H1 (cell line): ENCODE data around the gene STXBP5L.

Experiments
- EP300 ChIP-seq, 2 experiments: IDR thresholded peaks; 1 replicate in 1 of 2; 2 replicates in 1 of 2; pipeline ENCODE4 v1.6.1; 2011 to 2012; ENCODE audit warnings: low read depth in 2 of 2, low read length in 2 of 2, mild to moderate bottlenecking in 2 of 2, borderline replicate concordance in 1 of 2, inconsistent platforms in 1 of 2, moderate library complexity in 1 of 2
- JUND ChIP-seq: IDR thresholded peaks from 2 replicates; pipeline ENCODE4 v1.6.1; 2011; ENCODE audit warnings: mild to moderate bottlenecking, improper control_type of control experiment, low read length
- RFX5 ChIP-seq: IDR thresholded peaks from 2 replicates; pipeline ENCODE4 v1.6.1; 2011; ENCODE audit warnings: low read depth, low read length, improper control_type of control experiment, borderline replicate concordance
- SIN3A ChIP-seq, 2 experiments: IDR thresholded peaks in 1 of 2; conservative IDR thresholded peaks in 1 of 2; 2 replicates each; pipeline ENCODE4 v1.6.1; 2011 to 2012; ENCODE audit warnings: low read length in 2 of 2, improper control_type of control experiment in 1 of 2, low read depth in 1 of 2, mild to moderate bottlenecking in 1 of 2
- SP2 ChIP-seq: IDR thresholded peaks from 2 replicates; pipeline ENCODE4 v1.6.1; 2012; ENCODE audit warnings: mild to moderate bottlenecking, low read length, inconsistent platforms
- YY1 ChIP-seq: IDR thresholded peaks from 2 replicates; pipeline ENCODE4 v1.6.1; 2011; ENCODE audit warnings: low read depth, mild to moderate bottlenecking, low read length
- TF ChIP-seq, protein P1 (sequence below), 3 experiments: IDR thresholded peaks; 1 replicate in 2 of 3; 2 replicates in 1 of 3; pipeline versions ENCODE4 v1.5.1 to v1.6.1; 2011; ENCODE audit warnings: low read length in 3 of 3, mild to moderate bottlenecking in 3 of 3, inconsistent platforms in 2 of 3, low read depth in 1 of 3, moderate library complexity in 1 of 3; ENCODE audit not compliant: insufficient read depth in 1 of 3; ENCODE audit errors: control extremely low read depth in 1 of 3
- TF ChIP-seq, protein P2 (sequence below): IDR thresholded peaks from 2 replicates; pipeline ENCODE4 v1.6.1; 2012; ENCODE audit warnings: low read length, inconsistent platforms
- TF ChIP-seq, protein P3 (sequence below): IDR thresholded peaks from 2 replicates; pipeline ENCODE4 v1.6.1; 2012; ENCODE audit warnings: inconsistent platforms

DNA sequence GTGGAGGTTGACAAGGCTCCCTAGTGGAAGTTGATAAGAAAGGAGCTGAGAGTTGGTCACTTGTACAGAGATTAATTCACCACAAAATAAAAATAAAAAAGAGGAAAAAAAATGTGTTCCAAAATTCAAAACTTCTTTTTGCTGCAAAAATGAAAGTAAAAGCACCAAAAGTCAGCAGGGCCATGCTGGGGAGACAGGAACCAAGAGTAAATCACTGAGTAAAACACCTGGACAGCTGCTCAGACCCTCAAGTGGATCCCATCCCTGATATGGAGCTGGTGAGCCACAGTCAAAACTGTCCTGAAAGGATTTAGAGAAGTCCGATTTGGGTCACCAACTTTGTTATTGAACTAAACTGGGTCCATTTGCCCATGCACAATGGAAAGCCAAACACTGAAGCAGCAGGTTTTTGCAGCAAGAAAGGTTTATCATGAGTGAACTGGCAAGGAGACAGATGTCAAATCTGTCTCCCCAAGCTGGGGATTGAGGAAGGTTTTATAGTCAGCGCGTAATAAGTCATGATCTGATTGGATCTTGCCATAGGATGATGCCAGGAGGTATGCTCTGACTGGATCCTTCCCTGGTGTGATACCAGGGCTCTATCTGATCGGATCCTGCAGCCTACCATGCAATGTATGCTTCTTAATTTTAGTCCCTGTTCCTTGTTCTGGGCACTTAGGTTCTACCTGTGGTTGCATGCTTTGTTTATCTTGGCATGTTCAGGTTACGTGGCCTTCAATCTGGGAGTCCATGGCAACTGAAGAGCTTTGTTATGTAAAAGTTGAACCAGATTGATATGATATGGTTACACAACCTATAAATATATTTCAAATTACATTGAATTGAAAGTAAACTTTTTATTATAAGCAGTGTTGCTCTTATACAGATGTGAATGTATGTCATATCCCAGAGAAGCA is 324.6 kb downstream of the STXBP5L start:
- TF ChIP-seq SP2 = no peak
- TF ChIP-seq, protein P1, sequence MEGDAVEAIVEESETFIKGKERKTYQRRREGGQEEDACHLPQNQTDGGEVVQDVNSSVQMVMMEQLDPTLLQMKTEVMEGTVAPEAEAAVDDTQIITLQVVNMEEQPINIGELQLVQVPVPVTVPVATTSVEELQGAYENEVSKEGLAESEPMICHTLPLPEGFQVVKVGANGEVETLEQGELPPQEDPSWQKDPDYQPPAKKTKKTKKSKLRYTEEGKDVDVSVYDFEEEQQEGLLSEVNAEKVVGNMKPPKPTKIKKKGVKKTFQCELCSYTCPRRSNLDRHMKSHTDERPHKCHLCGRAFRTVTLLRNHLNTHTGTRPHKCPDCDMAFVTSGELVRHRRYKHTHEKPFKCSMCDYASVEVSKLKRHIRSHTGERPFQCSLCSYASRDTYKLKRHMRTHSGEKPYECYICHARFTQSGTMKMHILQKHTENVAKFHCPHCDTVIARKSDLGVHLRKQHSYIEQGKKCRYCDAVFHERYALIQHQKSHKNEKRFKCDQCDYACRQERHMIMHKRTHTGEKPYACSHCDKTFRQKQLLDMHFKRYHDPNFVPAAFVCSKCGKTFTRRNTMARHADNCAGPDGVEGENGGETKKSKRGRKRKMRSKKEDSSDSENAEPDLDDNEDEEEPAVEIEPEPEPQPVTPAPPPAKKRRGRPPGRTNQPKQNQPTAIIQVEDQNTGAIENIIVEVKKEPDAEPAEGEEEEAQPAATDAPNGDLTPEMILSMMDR (IDR thresholded peaks at IDR 0.05; ENCODE audit: control extremely low read depth in 1 of 3, insufficient read depth in 1 of 3, low read depth in 1 of 3, low read length in 3 of 3) = no peak
- no peak for TF ChIP-seq EP300 (IDR thresholded peaks at IDR 0.05; ENCODE audit: borderline replicate concordance in 1 of 2, low read depth in 2 of 2, low read length in 2 of 2)
- no peak for TF ChIP-seq SIN3A (conservative IDR thresholded peaks at IDR 0.05 in 1 of 2, IDR thresholded peaks at IDR 0.05 in 1 of 2; ENCODE audit: low read depth in 1 of 2, low read length in 2 of 2)
- TF ChIP-seq YY1 = no peak
- TF ChIP-seq JUND = no peak
- TF ChIP-seq, protein P2, sequence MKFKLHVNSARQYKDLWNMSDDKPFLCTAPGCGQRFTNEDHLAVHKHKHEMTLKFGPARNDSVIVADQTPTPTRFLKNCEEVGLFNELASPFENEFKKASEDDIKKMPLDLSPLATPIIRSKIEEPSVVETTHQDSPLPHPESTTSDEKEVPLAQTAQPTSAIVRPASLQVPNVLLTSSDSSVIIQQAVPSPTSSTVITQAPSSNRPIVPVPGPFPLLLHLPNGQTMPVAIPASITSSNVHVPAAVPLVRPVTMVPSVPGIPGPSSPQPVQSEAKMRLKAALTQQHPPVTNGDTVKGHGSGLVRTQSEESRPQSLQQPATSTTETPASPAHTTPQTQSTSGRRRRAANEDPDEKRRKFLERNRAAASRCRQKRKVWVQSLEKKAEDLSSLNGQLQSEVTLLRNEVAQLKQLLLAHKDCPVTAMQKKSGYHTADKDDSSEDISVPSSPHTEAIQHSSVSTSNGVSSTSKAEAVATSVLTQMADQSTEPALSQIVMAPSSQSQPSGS = no peak
- no peak for TF ChIP-seq RFX5
- TF ChIP-seq, protein P3, sequence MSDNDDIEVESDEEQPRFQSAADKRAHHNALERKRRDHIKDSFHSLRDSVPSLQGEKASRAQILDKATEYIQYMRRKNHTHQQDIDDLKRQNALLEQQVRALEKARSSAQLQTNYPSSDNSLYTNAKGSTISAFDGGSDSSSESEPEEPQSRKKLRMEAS = no peak
